Loucy (cell line): ENCODE results near the gene PHYHD1.
A peak's percentile ranks its signal among the peaks of the same experiment; 100 is the strongest.

Source experiments
- H2AFZ ChIP-seq: fragments of 200-600 bp; sonication (generic); 2 replicates; pipeline ENCODE4 v1.6.0; 2016; ENCODE audit warnings: antibody characterized with exemption, mild to moderate bottlenecking, low read length, moderate library complexity
- H3F3A ChIP-seq: fragments of 200-600 bp; 2 replicates; pipeline ENCODE4 v1.6.0; 2016; ENCODE audit warnings: antibody characterized with exemption, low read depth, mild to moderate bottlenecking
- H3K27me3 ChIP-seq: fragments of 200-600 bp; sonication (generic); 2 replicates; pipeline ENCODE4 v1.6.1; 2014; ENCODE audit warnings: low read length, mild to moderate bottlenecking; ENCODE audit not compliant: insufficient read depth, poor library complexity, severe bottlenecking
- H3K36me3 ChIP-seq: fragments of 200-600 bp; sonication (generic); 2 replicates; pipeline ENCODE4 v1.6.1; 2016; ENCODE audit warnings: low read length; ENCODE audit not compliant: insufficient read depth
- H3K4me1 ChIP-seq: fragments of 200-600 bp; sonication (generic); 2 replicates; pipeline ENCODE4 v1.5.1; 2014; ENCODE audit warnings: low read length, mild to moderate bottlenecking; ENCODE audit not compliant: insufficient read depth, poor library complexity, severe bottlenecking
- H3K4me2 ChIP-seq: fragments of 200-600 bp; sonication (generic); 2 replicates; pipeline ENCODE4 v1.6.0; 2014; ENCODE audit warnings: antibody characterized with exemption, low read length, low read depth, mild to moderate bottlenecking; ENCODE audit not compliant: poor library complexity, severe bottlenecking
- H3K4me3 ChIP-seq: fragments of 200-600 bp; sonication (generic); 2 replicates; pipeline ENCODE4 v1.5.1; 2014; ENCODE audit warnings: low read length, mild to moderate bottlenecking, mixed read lengths; ENCODE audit not compliant: poor library complexity, severe bottlenecking
- H3K79me2 ChIP-seq: fragments of 200-600 bp; sonication (generic); 2 replicates; pipeline ENCODE4 v1.6.1; 2014; ENCODE audit warnings: low read length; ENCODE audit not compliant: insufficient read depth
- H3K9ac ChIP-seq: fragments of 200-600 bp; sonication (generic); 2 replicates; pipeline ENCODE4 v1.6.0; 2014; ENCODE audit warnings: mild to moderate bottlenecking, low read depth, low read length, moderate library complexity; ENCODE audit not compliant: poor library complexity, severe bottlenecking
- H3K9me2 ChIP-seq: fragments of 200-600 bp; sonication (generic); replicated peaks from 2 replicates; pipeline ENCODE4 v1.6.1; 2016; ENCODE audit warnings: low read depth, low read length, mixed read lengths
- H3K9me3 ChIP-seq: fragments of 200-600 bp; sonication (generic); 2 replicates; pipeline ENCODE4 v1.6.1; 2014; ENCODE audit warnings: mild to moderate bottlenecking, antibody characterized with exemption, low read length, low read depth; ENCODE audit not compliant: insufficient read depth
- H4K20me1 ChIP-seq: fragments of 200-600 bp; sonication (generic); 2 replicates; pipeline ENCODE4 v1.6.0; 2014; ENCODE audit warnings: antibody characterized with exemption, low read length, mild to moderate bottlenecking; ENCODE audit not compliant: insufficient read depth, poor library complexity, severe bottlenecking
- CTCF ChIP-seq: fragments of 200-600 bp; sonication (generic); conservative IDR thresholded peaks from 2 replicates; pipeline ENCODE4 v1.5.1; 2014; ENCODE audit warnings: mild to moderate bottlenecking, antibody characterized with exemption, low read length
- EZH2phosphoT487 ChIP-seq: fragments of 200-600 bp; IDR thresholded peaks from 2 replicates; pipeline ENCODE4 v1.6.1; 2018; ENCODE audit warnings: antibody characterized with exemption, mild to moderate bottlenecking, moderate library complexity, borderline replicate concordance

The PHYHD1 gene

GRCh38 chr9:128898382-128898781 lies 22.4 kb upstream of the PHYHD1 start:
- Histone ChIP-seq H3K9me3 (no peaks in the 10 kb centered on the region), H2AFZ (no peak overlapping the region), H3F3A (no peaks in the 10 kb centered on the region), H3K79me2 (peaks cover 9% of the 10 kb centered on the region; the same call in 1 of the 2 replicates), H3K36me3 (no peaks in the 10 kb centered on the region), H3K4me2 (no peak overlapping the region), H3K4me1 (peaks cover 32% of the 10 kb centered on the region), H3K27me3 (no peaks in the 10 kb centered on the region), H3K9me2 (no peaks in the 10 kb centered on the region), H3K9ac (no peak overlapping the region), H3K4me3 (no peak overlapping the region), H4K20me1 (no peaks in the 10 kb centered on the region)
- TF ChIP-seq EZH2phosphoT487 (no peak), CTCF (no peak)

GRCh38 chr9:128898845-128899565 lies 21.8 kb upstream of the PHYHD1 start:
- Histone ChIP-seq H3K9me3 (no peaks in the 10 kb centered on the region), H4K20me1 (no peaks in the 10 kb centered on the region), H3K79me2 (peaks cover 9% of the 10 kb centered on the region; the same call in 1 of the 2 replicates), H3K36me3 (no peaks in the 10 kb centered on the region), H2AFZ (no peak overlapping the region), H3K27me3 (no peaks in the 10 kb centered on the region), H3F3A (no peaks in the 10 kb centered on the region), H3K4me2 (peak overlapping the region; percentile 46), H3K4me3 (no peak overlapping the region), H3K9me2 (no peaks in the 10 kb centered on the region), H3K4me1 (peaks cover 32% of the 10 kb centered on the region), H3K9ac (peak overlapping the region; percentile 59)
- TF ChIP-seq EZH2phosphoT487, result no peak
- TF ChIP-seq CTCF, result no peak

- H4K20me1 ChIP-seq, result no peaks in the 10 kb centered on the region
- H2AFZ ChIP-seq, result no peak overlapping the region
Measured at GRCh38 chr9:128899566-128900322, 21.0 kb upstream of the PHYHD1 start.

More at GRCh38 chr9:128899566-128900322, 21.0 kb upstream of the PHYHD1 start:
- no peaks in the 10 kb centered on the region for H3K9me3 ChIP-seq
- peaks cover 9% of the 10 kb centered on the region; the same call in 1 of the 2 replicates for H3K79me2 ChIP-seq
- TF ChIP-seq EZH2phosphoT487 (no peak), CTCF (no peak)
- H3K4me2 ChIP-seq, result peak overlapping the region; percentile 46
- H3K36me3 ChIP-seq, result no peaks in the 10 kb centered on the region
- H3K9ac ChIP-seq, result peak overlapping the region; percentile 59
- no peaks in the 10 kb centered on the region for H3K27me3 ChIP-seq
- peaks cover 32% of the 10 kb centered on the region for H3K4me1 ChIP-seq
- no peak overlapping the region for H3K4me3 ChIP-seq
- H3F3A ChIP-seq, result no peaks in the 10 kb centered on the region
- no peaks in the 10 kb centered on the region for H3K9me2 ChIP-seq
